GM20431 (cell line): Measurements from ENCODE around the gene OR6C74.

ENCODE experiments used
- in situ Hi-C: fragments of 300-500 bp; cut with MseI, MboI; formaldehyde crosslinking; loops from one replicate; pipeline ENCODE4 v1.15.0; 2020; ENCODE audit warnings: low sequenced_read_pairs; ENCODE audit not compliant: unreplicated experiment

Gene OR6C74

DNA sequence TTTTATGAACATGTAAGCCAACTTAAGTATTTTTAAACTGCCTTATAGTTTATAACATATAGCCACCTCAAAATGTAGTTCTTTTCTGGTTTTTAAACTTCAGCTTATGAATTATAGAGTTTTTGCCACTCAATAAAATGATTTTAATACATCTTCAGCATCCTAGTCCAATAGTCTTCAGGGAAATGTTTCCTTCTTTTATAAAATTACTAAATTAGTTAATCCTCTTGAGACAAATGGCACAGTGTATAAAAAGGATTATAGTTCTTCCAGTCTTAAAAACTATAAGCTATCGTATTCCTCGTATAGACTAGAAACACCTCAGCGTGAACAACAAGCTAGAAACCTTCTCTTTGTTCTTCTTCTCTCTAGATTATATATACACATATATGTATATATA lies at the start of gene OR6C74:
OR6C74 (plus strand) TSS at position 301 of the 400 bp plus-strand sequence. CDS start 2,679 bp downstream, outside the sequence.
- in situ Hi-C loops, result no loop called here

DNA sequence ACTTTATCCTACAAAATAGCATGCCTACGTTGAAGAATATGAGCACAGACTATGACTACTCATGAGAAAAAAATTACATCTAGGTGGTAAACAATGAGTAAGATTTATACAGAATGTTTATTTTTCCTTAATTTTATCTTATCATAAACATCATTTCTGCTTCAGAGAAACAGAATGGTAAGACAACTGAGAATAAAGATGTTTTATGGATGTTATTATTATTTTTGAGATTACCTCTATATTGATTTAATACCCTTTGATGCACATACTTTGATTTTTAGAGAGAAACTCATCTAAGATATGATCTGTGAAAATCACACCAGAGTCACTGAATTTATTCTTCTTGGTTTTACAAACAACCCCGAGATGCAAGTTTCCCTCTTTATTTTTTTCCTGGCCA lies 23.7 kb upstream of the OR6C74 start, which contains the start of gene OR10A7:
OR10A7 (plus strand) TSS at position 301 of the 400 bp plus-strand sequence; CDS start at position 301, 0 bp downstream.
- in situ Hi-C loops, result no loop called here

DNA sequence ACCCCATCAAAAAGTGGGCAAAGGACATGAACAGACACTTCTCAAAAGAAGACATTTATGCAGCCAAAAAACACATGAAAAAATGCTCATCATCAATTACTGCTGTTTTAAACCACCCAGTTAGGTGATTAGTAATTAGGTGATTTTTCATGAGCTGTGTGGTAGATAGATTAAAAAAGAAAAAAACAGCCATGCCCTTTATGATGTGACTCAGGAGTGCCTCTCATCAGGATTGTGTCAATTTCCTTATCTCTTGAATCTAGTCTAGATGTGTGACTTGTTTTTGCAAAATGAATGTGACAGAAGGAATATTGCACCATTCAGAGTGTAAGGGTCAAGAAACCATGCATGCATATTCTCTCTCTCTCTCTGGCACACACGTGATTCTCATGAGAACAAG lies 17.9 kb upstream of the OR6C74 start:
- in situ Hi-C loops, result no loop called here

DNA sequence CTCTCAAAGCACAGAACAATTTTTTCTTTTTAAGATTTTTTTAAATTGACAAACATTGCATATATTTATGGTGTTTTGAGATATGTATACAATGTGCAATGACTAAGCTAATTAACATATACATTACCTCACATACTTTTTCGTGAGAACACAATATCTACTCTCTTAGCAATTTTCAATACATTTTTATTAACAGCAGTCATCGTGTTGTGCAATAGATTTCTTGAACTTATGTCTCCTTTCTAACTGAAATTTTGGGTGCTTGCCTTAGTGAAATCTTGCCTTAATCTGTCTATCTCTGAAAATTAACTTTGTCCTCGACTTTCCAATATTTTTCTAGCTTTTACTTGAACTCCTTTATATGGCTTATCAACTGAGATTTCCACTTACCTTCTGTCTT lies 16.8 kb upstream of the OR6C74 start:
- in situ Hi-C loops, result no loop called here

DNA sequence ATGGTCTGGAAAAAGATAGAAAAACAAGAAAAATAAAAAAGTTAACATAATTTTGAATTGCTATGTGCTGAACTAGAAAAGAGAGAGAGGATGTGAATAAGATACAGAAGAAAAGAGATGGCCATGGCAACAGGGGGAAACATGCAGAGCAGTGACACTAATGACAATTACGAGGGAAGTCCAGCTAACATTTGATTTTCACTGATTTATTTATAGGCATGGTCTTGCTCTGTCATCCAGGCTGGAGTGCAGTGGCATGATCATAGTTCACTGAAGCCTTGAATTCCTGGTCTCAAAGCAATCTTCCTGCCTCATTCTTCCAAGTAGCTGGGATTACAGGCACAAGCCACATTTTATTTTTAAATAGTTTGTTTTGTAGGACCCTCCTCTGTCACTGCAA lies 1.8 kb downstream of the OR6C74 start:
- in situ Hi-C loops, result no loop called here

DNA sequence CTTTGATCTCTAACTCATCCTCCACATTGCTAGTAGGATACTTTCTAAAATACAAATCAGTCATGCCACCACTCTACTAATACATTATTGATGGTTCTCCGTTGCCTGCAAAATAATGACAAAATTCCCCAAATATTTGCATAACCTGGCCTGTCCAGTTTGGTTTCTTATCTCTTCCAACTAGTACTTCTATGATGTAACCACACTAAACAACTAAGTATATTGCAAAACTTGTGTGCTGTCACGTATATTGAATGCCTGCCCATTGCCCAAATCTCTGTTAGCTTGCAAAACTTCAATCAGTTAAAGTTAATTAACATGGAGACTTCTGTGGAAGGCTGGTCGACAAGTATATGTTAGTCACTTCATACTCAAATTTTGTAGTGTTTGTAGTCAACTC lies 6.5 kb downstream of the OR6C74 start:
- in situ Hi-C loops, result no loop called here

DNA sequence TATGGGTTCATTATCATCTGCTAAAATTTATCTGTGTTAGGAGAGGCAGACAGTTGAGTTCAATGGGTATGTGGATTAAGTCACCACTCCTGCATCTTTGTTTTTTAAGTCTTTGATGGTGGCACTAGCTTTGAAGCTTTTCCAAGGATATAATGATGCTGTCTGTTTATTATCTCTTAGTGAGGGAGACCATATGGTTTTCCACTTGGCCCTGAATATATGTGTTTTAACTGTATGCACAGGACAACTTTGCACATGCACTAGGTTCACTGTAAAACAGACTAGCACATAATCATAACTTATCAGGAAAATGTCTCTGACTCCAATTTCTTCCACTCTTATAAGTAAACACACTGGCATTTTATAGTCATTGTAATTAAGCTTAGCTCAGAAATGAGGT lies 8.9 kb downstream of the OR6C74 start:
- in situ Hi-C loops, result no loop called here

DNA sequence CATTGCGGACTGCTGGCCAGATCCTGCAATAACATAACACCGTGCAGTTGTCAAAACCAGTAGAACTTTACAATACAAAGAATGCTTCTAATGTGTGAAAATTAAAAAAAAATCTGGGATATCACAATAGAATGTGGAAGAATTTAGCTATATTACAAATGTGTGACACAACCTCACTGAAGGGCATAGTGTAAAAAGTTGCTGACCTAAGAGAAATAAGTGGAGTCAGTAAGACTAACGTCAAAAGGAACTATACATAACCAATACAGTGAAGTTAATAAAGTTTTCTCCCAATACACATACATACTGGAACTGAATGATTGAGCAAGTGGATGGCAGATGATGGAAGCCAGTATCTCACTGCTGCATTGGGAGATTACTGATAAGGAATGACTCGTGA lies 12.4 kb downstream of the OR6C74 start:
- in situ Hi-C loops, result no loop called here

DNA sequence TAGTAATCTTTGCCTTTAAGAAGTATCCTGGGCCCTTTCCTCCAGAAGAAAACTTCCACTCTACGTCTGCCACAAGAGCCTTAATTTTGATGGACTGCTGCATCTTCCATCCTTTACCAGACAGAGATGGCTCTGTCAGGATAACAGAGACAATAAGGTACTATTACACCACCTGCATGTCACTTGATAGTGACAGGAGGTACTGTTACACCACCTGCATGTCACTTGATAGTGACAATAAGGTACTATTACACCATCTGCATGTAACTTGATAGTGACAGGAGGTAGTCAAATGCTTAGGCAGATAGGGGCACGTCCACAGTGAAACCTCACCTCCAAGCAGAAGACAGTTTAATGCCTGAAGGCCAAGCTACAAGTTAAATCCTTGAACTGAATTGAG lies 13.9 kb downstream of the OR6C74 start:
- in situ Hi-C loops, result no loop called here

DNA sequence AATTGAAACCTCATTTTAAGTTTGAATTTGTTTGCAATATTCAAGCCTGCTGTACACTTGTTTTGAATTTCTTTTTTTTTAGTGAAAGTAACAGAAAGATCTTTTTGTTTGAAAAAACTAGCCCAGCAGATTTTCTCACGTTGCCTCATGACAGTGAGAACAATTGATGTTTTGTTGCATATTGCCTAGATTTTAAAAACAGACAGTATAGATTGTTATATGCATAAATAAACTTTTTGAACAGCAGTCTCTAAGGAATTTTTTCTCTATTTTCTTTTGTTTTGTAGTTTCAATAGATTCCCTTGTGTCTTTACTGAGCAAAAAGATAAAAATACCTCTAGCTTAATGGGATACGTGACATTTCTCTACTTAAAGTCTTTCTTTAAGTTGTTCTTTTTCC lies 36.6 kb downstream of the OR6C74 start:
- in situ Hi-C loops, result no loop called here

DNA sequence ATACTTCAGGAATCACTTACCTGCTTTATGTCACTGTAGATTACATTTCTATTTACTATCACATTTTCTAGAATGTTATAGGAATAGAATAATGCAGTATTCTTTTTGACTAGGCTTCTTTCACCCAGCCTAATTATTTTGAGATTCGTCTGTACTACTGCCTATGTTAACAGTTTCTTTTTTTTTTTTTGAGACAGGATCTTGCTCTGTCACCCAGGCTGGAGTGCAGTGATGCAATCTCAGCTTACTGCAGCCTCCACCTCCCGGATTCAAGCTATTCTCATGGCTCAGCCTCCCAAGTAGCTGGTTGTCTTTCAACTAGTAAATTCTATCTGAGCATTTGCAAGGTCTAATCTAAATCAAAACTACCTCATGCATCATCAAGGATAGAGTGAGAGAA lies 45.6 kb downstream of the OR6C74 start:
- in situ Hi-C loops, result no loop called here
